ENCODE measurements around the gene TMEM232. TPM values are rescaled to one million over a fixed set of nuclear protein-coding genes. Genes with fewer than 3 reads are reported as not detected.

Gene TMEM232
- total RNA-seq, 1 experiment from 2014 or later = 1.6 TPM

GRCh38 chr5:110665184-110665726, 61.2 kb downstream of the TMEM232 start:
- no peak overlapping the region for H2AK5ac ChIP-seq (ENCODE audit: insufficient read length, low read length)
- H3K18ac ChIP-seq (ENCODE audit: insufficient read length, low read depth, low read length) = no peak overlapping the region
- no CpG with 5 or more reads among the region's 6 CpGs for WGBS (ENCODE audit: extremely low coverage, insufficient read length, low lambda C conversion rate)
- Mint-ChIP-seq H3K4me3 (no peak overlapping the region), H3K9me3 (no peaks in the 10 kb centered on the region), H3K4me1 (peaks cover 7 to 8% of the 10 kb centered on the region in 2 experiments), H3K27me3 (ENCODE audit: low read depth) (no peaks in the 10 kb centered on the region), H3K36me3 (ENCODE audit: insufficient read depth in 1 of 3, low read depth in 3 of 3) (no peaks in the 10 kb centered on the region), H3K27ac (peak overlapping the region in 2 of 3 experiments; percentile 10 to 20; a peak in 2 of 7 replicates)
- TF ChIP-seq CTCF (conservative IDR thresholded peaks at IDR 0.05) = no peak
- H4K5ac ChIP-seq (ENCODE audit: insufficient read length, low read depth, low read length) = no peak overlapping the region
- no peak overlapping the region for H3K4ac ChIP-seq (ENCODE audit: low read depth, low read length)
- no peak overlapping the region for H2BK20ac ChIP-seq (ENCODE audit: low read depth, low read length, poor library complexity, severe bottlenecking)
- no peak overlapping the region for H2BK15ac ChIP-seq (ENCODE audit: low read depth, low read length)
- no peak overlapping the region for H3K23ac ChIP-seq (ENCODE audit: insufficient read length, low read depth, low read length)
- no peaks in the 10 kb centered on the region for H3K79me1 ChIP-seq (ENCODE audit: insufficient read depth, low read depth, low read length, poor library complexity, severe bottlenecking)
- no peaks in the 10 kb centered on the region for H3K23me2 ChIP-seq (ENCODE audit: insufficient read length, low read depth, low read length, poor library complexity, severe bottlenecking)
- no peaks in the 10 kb centered on the region for H4K20me1 ChIP-seq (ENCODE audit: control insufficient read depth, insufficient read depth, insufficient read length)
- no peaks in the 10 kb centered on the region for H3K27me3 ChIP-seq (ENCODE audit: insufficient read depth, low read length)
- H3K79me2 ChIP-seq (ENCODE audit: insufficient read depth, low read length) = no peaks in the 10 kb centered on the region
- H3K4me2 ChIP-seq (ENCODE audit: insufficient read depth, insufficient read length, low read length) = no peak overlapping the region
- H2BK5ac ChIP-seq (ENCODE audit: insufficient read length, low read length) = no peak overlapping the region
- H4K91ac ChIP-seq (ENCODE audit: insufficient read length, low read depth, low read length) = no peak overlapping the region
- H3K14ac ChIP-seq (ENCODE audit: insufficient read depth, low read length) = no peak overlapping the region
- H2BK12ac ChIP-seq (ENCODE audit: insufficient read length, low read depth, low read length) = no peak overlapping the region
- no peaks in the 10 kb centered on the region for H3K9me3 ChIP-seq (ENCODE audit: control insufficient read depth, low read depth, low read length)
- no peak overlapping the region for H4K8ac ChIP-seq (replicated peaks; ENCODE audit: insufficient read length, low read depth, low read length)
- no peak overlapping the region for H2AFZ ChIP-seq (ENCODE audit: low read length)
- H2BK120ac ChIP-seq (ENCODE audit: low read depth, low read length, poor library complexity, severe bottlenecking) = no peak overlapping the region
- no peaks in the 10 kb centered on the region; the same call in 1 of the 2 replicates for H3K4me1 ChIP-seq (ENCODE audit: insufficient read depth, low read length)
- no peak overlapping the region for H3K56ac ChIP-seq (ENCODE audit: insufficient read length, low read depth, low read length)
- DNase-seq = no peak
- H3K9ac ChIP-seq (ENCODE audit: extremely low read depth, insufficient read length, low read length) = no peak overlapping the region
- no peak overlapping the region for H3T11ph ChIP-seq (ENCODE audit: low read length)
- no peak overlapping the region for H3K27ac ChIP-seq (ENCODE audit: insufficient read length, low read depth, low read length)

All from H9 (cell line).